WI38 (cell line): ENCODE results near the gene NAALADL2.

Experiments
- H3K4me3 ChIP-seq: 2 replicates; pipeline ENCODE4 v1.5.1; 2011; ENCODE audit warnings: low read depth, mild to moderate bottlenecking, control low read depth, low read length
- TF ChIP-seq, protein P1 (sequence below): IDR thresholded peaks from 2 replicates; pipeline ENCODE4 v1.5.1; 2012; ENCODE audit warnings: low read depth, mild to moderate bottlenecking, control low read depth, low read length

The NAALADL2 gene

DNA sequence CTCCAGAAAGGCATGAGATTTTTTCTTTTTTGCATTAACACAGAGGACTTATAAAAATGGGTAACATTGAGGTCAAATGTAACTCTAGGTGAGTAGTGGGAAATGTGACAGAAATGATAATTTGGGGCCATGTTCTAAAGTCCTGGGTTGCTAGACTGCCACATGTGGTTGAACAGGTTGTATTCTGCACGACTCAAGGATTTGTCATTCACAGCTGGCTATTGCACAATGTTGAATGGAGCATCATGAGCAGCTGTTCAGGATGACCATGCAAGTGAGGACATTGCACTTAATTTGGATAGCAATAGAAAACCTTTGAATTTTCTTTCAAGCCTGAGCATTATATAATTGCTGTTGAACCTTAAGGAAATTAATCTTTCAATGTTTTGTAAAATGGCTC, 396.6 kb downstream of the NAALADL2 start:
- TF ChIP-seq, protein P1, sequence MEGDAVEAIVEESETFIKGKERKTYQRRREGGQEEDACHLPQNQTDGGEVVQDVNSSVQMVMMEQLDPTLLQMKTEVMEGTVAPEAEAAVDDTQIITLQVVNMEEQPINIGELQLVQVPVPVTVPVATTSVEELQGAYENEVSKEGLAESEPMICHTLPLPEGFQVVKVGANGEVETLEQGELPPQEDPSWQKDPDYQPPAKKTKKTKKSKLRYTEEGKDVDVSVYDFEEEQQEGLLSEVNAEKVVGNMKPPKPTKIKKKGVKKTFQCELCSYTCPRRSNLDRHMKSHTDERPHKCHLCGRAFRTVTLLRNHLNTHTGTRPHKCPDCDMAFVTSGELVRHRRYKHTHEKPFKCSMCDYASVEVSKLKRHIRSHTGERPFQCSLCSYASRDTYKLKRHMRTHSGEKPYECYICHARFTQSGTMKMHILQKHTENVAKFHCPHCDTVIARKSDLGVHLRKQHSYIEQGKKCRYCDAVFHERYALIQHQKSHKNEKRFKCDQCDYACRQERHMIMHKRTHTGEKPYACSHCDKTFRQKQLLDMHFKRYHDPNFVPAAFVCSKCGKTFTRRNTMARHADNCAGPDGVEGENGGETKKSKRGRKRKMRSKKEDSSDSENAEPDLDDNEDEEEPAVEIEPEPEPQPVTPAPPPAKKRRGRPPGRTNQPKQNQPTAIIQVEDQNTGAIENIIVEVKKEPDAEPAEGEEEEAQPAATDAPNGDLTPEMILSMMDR, result no peak
- no peak overlapping the region for H3K4me3 ChIP-seq

DNA sequence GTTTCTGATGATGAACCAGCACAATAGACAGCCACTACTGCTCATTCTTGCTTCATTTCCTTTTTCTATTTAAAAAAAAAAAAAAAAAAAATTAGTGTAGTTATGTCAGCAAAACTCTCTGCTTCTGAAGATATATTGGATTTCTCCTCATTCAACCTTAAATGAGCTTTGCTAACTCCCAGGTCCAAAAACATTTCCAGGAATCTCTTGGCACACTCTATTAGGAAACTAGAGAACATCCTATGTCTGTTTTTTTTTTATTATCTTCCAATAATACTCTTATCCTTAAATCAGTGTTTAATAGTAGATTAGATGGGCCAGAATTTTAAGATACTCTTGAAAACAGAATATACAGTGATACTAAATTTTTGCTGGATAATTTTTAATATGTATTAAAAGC, 398.0 kb downstream of the NAALADL2 start:
- TF ChIP-seq, protein P1, result no peak
- H3K4me3 ChIP-seq, result no peak overlapping the region

DNA sequence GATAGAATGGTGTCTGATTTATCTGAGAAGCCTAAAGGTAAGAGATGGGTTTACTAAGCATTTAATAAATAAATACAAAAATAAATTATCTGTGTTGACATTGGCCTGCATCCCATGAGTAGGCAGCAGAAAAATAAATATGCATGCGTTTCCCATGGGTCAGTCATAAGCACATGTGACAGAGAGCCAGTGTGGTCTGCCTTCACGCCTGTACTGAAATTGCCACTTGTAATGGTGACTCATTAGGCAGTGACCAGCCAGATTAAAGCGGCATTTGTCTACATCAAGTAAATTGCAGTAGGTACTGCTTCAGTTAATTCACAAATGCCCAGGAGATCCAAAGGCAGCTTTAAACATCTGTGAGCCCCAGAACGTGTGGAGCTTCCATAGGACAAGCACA, 399.6 kb downstream of the NAALADL2 start:
- TF ChIP-seq, protein P1, result no peak
- no peak overlapping the region for H3K4me3 ChIP-seq

DNA sequence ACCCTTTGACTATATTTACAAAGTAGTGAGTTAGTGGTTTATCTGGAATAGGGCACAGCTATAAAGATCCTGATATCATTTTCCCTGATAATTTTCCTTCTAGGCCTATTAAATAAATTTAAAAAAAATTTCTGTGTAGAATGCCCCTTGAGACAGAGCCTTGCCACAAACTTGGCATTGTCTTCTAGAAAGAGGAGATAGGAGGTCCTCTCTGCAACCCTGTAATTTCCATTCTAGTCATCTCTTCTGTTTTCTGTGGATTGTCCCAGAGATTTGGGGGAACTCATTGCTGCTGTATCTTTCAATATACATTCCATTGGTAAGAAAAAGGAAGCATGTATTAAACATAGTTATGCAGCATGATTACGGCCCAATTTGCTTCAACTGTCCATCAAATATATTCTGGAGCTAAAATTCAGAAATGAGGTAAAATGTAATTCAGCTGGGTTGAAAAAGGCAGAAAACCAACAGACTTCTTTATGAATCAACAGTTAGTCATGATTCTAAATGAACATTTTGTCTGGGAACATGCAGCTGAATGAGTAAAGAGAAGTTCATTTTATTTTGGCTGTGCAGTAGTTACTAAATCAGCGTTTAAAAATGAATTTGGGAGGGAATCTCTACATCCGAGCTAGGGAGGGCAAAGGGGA, 401.1 kb downstream of the NAALADL2 start:
- TF ChIP-seq, protein P1, result no peak
- H3K4me3 ChIP-seq, result no peak overlapping the region

DNA sequence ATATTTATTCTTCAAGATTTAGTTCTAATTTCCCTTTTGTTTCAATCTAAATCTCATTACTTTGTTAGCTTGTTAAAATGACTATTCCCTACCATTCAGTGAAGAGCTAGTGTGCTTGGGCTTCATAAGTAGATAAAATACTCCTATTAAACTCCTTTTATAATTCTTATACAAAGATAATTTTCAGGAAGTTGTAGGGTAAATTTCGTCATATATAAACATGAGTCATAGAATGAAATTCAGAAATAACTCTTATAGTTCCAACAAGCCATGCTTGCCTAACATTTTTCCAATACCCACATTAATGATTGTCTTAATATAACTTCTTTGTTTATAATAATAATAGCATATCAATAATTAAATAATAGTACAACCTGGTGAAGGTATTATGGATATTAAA, 407.3 kb downstream of the NAALADL2 start:
- H3K4me3 ChIP-seq, result no peak overlapping the region
- TF ChIP-seq, protein P1, result no peak

DNA sequence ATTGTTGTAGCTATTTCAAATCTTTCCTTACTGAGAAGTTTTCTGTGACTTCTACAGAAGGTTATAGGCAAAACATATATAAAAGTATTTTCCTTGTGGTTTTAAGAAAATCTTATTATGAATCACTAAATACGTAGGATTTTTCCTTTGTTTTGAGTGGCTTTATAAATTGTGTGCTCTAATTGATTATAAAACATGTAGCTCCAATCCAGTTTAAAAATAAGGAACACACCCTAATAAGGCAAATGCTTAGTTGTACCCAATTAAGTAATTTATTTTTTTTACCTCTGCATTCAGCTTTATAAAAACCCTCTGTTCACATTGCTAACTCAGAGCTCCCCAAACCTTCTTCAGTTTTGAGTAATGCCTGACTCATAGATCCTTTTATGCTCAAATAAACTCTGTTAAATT, 408.0 kb downstream of the NAALADL2 start:
- TF ChIP-seq, protein P1, result no peak
- no peak overlapping the region for H3K4me3 ChIP-seq

DNA sequence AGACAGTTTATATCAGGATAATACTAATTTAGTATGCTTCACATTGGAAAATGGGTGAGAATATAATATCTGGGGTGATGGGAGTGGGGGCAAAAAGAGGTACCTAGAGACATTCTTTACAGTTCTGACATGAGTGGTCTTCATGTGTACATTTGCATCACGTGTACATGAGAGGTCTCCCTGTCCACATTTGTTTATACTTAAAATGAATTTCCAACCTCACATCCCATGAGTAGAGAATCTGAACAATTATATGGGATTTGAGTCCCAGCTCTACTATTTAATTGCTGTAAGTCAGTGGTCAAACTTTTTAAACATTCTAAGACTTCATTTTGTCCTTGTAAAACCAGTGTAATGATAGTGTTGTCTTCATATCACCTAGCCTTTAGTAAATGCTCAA, 408.4 kb downstream of the NAALADL2 start:
- H3K4me3 ChIP-seq, result no peak overlapping the region
- TF ChIP-seq, protein P1, result no peak
